Measurements from ENCODE around the gene PYGM.

Gene PYGM

GRCh38 chr11:64791781-64792291 is 32.1 kb upstream of the PYGM start:
- DNase-seq (ENCODE audit: low spot score), result no peak

- no peak for DNase-seq (ENCODE audit: low spot score)
Measured at GRCh38 chr11:64790205-64791095, 30.7 kb upstream of the PYGM start.

GRCh38 chr11:64789331-64790204 is 29.8 kb upstream of the PYGM start:
- no peak for DNase-seq (ENCODE audit: low spot score)

GRCh38 chr11:64788321-64789215 is 28.8 kb upstream of the PYGM start:
- DNase-seq (ENCODE audit: low spot score), result no peak

- peak; percentile 35 for DNase-seq (ENCODE audit: low spot score)
Measured at GRCh38 chr11:64787526-64788320, 27.9 kb upstream of the PYGM start.

- DNase-seq (ENCODE audit: low spot score), result no peak
Measured at GRCh38 chr11:64786308-64786707, 26.5 kb upstream of the PYGM start.

GRCh38 chr11:64784813-64785581 is 25.2 kb upstream of the PYGM start:
- DNase-seq (ENCODE audit: low spot score), result no peak

- DNase-seq (ENCODE audit: low spot score), result peak; percentile 100
Measured at GRCh38 chr11:64778473-64779298, 18.9 kb upstream of the PYGM start, which contains the start of gene SF1. SF1 (minus strand) TSS chr11:64778542; CDS start chr11:64778392, 150 bp downstream.

GRCh38 chr11:64778223-64778472 is 18.4 kb upstream of the PYGM start:
- DNase-seq (ENCODE audit: low spot score), result no peak

GRCh38 chr11:64777449-64778222 is 17.9 kb upstream of the PYGM start:
- DNase-seq (ENCODE audit: low spot score), result peak; percentile 74

- DNase-seq (ENCODE audit: low spot score), result no peak
Measured at GRCh38 chr11:64776875-64777274, 17.1 kb upstream of the PYGM start.

GRCh38 chr11:64776425-64776824 is 16.7 kb upstream of the PYGM start:
- no peak for DNase-seq (ENCODE audit: low spot score)

GRCh38 chr11:64774144-64774543 is 14.4 kb upstream of the PYGM start:
- no peak for DNase-seq (ENCODE audit: low spot score)

GRCh38 chr11:64772303-64773018 is 12.7 kb upstream of the PYGM start:
- DNase-seq (ENCODE audit: low spot score), result no peak

GRCh38 chr11:64771861-64772260 is 12.1 kb upstream of the PYGM start:
- DNase-seq (ENCODE audit: low spot score), result no peak

- DNase-seq (ENCODE audit: low spot score), result no peak
Measured at GRCh38 chr11:64770120-64770519, 10.3 kb upstream of the PYGM start.

- DNase-seq (ENCODE audit: low spot score), result no peak
Measured at GRCh38 chr11:64769283-64769682, 9.5 kb upstream of the PYGM start.

- DNase-seq (ENCODE audit: low spot score), result no peak
Measured at GRCh38 chr11:64768300-64768694, 8.5 kb upstream of the PYGM start.

Measured in pons (tissue), 1 donor.